Measurements from ENCODE around the gene S100P.

GRCh38 chr4:6658597-6659075, 35.0 kb upstream of the S100P start:
- TF ChIP-seq CTCF (IDR thresholded peaks at IDR 0.05) (no peak), POLR2A (IDR thresholded peaks at IDR 0.05) (no peak), POLR2AphosphoS5 (IDR thresholded peaks at IDR 0.05) (no peak)

Data from prostate gland (tissue), 2 donors.